CD8-positive, alpha-beta memory T cell (primary cell): Measurements from ENCODE around the gene PM20D2. TPM values are rescaled to one million over a fixed set of nuclear protein-coding genes. Genes with fewer than 3 reads are reported as not detected.
"Not testable (repeated sequence)": the region's sequence is repeated elsewhere in the genome, so short reads cannot be mapped to it uniquely, and the experiment has no call there.

ENCODE experiments used
- CTCF ChIA-PET: fragments of 350-600 bp; sonication (Branson Sonifier 250); formaldehyde crosslinking; loops from one replicate; lab custom pipeline; 2021; ENCODE audit warnings: antibody characterized with exemption; lab: Charles Lee
- POLR2A ChIA-PET: fragments of 350-600 bp; sonication (Branson Sonifier 250); formaldehyde crosslinking; loops from one replicate; lab custom pipeline; 2021; ENCODE audit warnings: antibody characterized with exemption; lab: Charles Lee
- DNase-seq, 5 donors: peaks; one replicate each; pipeline versions ENCODE4 v3.0.0 to v3.0.0-alpha.2; 2020 to 2022; ENCODE audit warnings: mixed read lengths in 1 of 5
- H3K27ac ChIP-seq: one replicate; pipeline ENCODE4 v1.7.0; 2013; ENCODE audit warnings: low read depth, mild to moderate bottlenecking, low read length, moderate library complexity
- H3K27me3 ChIP-seq: 2 replicates; pipeline ENCODE4 v1.7.0; 2013; ENCODE audit warnings: low read length, mild to moderate bottlenecking; ENCODE audit not compliant: insufficient read depth, poor library complexity, severe bottlenecking
- H3K36me3 ChIP-seq: 2 replicates; pipeline ENCODE4 v1.7.0; 2013; ENCODE audit warnings: mild to moderate bottlenecking, low read length, moderate library complexity; ENCODE audit not compliant: insufficient read depth
- H3K4me1 ChIP-seq: 2 replicates; pipeline ENCODE4 v1.7.0; 2013; ENCODE audit warnings: mild to moderate bottlenecking, low read length, moderate library complexity; ENCODE audit not compliant: insufficient read depth
- H3K4me3 ChIP-seq: 2 replicates; pipeline ENCODE4 v1.7.0; 2013; ENCODE audit warnings: mild to moderate bottlenecking, low read length
- H3K9me3 ChIP-seq: 2 replicates; pipeline ENCODE4 v1.7.0; 2013; ENCODE audit warnings: mild to moderate bottlenecking, low read length
- H3K27ac Mint-ChIP-seq, 8 donors: one replicate each; pipeline ENCODE4 v1.8.0; 2020 to 2021; ENCODE audit warnings: mixed read lengths in 8 of 8, mild to moderate bottlenecking in 6 of 8, inconsistent platforms in 3 of 8, moderate library complexity in 3 of 8
- H3K27me3 Mint-ChIP-seq, 2 donors: one replicate each; pipeline ENCODE4 v1.8.0; 2020 to 2021; ENCODE audit warnings: mixed read lengths in 2 of 2, mild to moderate bottlenecking in 1 of 2, moderate library complexity in 1 of 2
- H3K36me3 Mint-ChIP-seq, 3 donors: one replicate each; pipeline ENCODE4 v1.8.0; 2020 to 2021; ENCODE audit warnings: mixed read lengths in 3 of 3, inconsistent platforms in 1 of 3, mild to moderate bottlenecking in 1 of 3
- H3K4me1 Mint-ChIP-seq, 3 donors: one replicate each; pipeline ENCODE4 v1.8.0; 2020 to 2021; ENCODE audit warnings: mixed read lengths in 3 of 3, inconsistent platforms in 1 of 3, mild to moderate bottlenecking in 1 of 3
- H3K4me3 Mint-ChIP-seq, 7 donors: one replicate each; pipeline ENCODE4 v1.8.0; 2020 to 2021; ENCODE audit warnings: mixed read lengths in 7 of 7, mild to moderate bottlenecking in 6 of 7, moderate library complexity in 4 of 7, inconsistent platforms in 2 of 7
- H3K9me3 Mint-ChIP-seq, 5 donors: one replicate each; pipeline ENCODE4 v1.8.0; 2020 to 2022; ENCODE audit warnings: mixed read lengths in 5 of 5, mild to moderate bottlenecking in 3 of 5, moderate library complexity in 2 of 5, inconsistent platforms in 1 of 5
- polyA plus RNA-seq: library from polyadenylated mRNA; unstranded; fragments of 300-500 nt; fragmentation: Illumina TruSeq; gene quantifications from one replicate; pipeline ENCODE4 v1.2.3, GENCODE V29; 2021
- total RNA-seq, 2 experiments: library from RNA; stranded (reverse); gene quantifications; one replicate each; pipeline ENCODE4 v1.2.3, GENCODE V29; 2021

Gene PM20D2
- total and polyA plus RNA-seq, 3 experiments from 2014 or later, result 8.8 to 18.7 (median 17.6) TPM

GRCh38 chr6:89118931-89119330, 26.9 kb upstream of the PM20D2 start:
- H3K27me3 Mint-ChIP-seq, result peaks cover 0 to 6% of the 10 kb centered on the region in 2 donors
- DNase-seq, result no peak
- ChIA-PET POLR2A (no interaction called here), CTCF (no interaction called here)
- peaks cover 3% of the 10 kb centered on the region for H3K27me3 ChIP-seq
- peaks cover 7 to 13% (median 9%) of the 10 kb centered on the region in 3 donors for H3K4me1 Mint-ChIP-seq
- H3K9me3 Mint-ChIP-seq, result no peaks in the 10 kb centered on the region
- H3K27ac ChIP-seq, result no peak overlapping the region
- H3K27ac Mint-ChIP-seq, result no peak overlapping the region
- no peaks in the 10 kb centered on the region for H3K36me3 ChIP-seq
- H3K9me3 ChIP-seq, result no peaks in the 10 kb centered on the region
- no peak overlapping the region for H3K4me3 ChIP-seq
- H3K4me3 Mint-ChIP-seq, result peak overlapping the region; percentile 60 to 81 (median 71)
- H3K4me1 ChIP-seq, result peaks cover 5% of the 10 kb centered on the region
- H3K36me3 Mint-ChIP-seq, result no peaks in the 10 kb centered on the region

- H3K27ac ChIP-seq, result no peak overlapping the region
- H3K36me3 Mint-ChIP-seq, result no peaks in the 10 kb centered on the region
- CTCF ChIA-PET, result interaction anchor here (1.0 kb wide), 1 partner anchor 251 kb away, joined by 3 read pairs; no protein-coding TSS in a partner anchor
- H3K4me3 Mint-ChIP-seq, result no peak overlapping the region
- no peaks in the 10 kb centered on the region for H3K36me3 ChIP-seq
- no peaks in the 10 kb centered on the region for H3K9me3 ChIP-seq
- H3K27me3 ChIP-seq, result peaks cover 3% of the 10 kb centered on the region
- POLR2A ChIA-PET, result no interaction called here
- peaks cover 0 to 6% of the 10 kb centered on the region in 2 donors for H3K27me3 Mint-ChIP-seq
- no peak for DNase-seq
- H3K4me1 ChIP-seq, result peaks cover 5% of the 10 kb centered on the region
- no peaks in the 10 kb centered on the region for H3K9me3 Mint-ChIP-seq
- H3K4me1 Mint-ChIP-seq, result peaks cover 7 to 13% (median 9%) of the 10 kb centered on the region in 3 donors
- H3K4me3 ChIP-seq, result no peak overlapping the region
- no peak overlapping the region for H3K27ac Mint-ChIP-seq
These were observed 25.5 kb upstream of the PM20D2 start for GRCh38 chr6:89120371-89120770.

- no peak overlapping the region for H3K27ac Mint-ChIP-seq
- no peak overlapping the region for H3K4me3 Mint-ChIP-seq
- Histone ChIP-seq H3K4me3 (no peak overlapping the region), H3K4me1 (peaks cover 2% of the 10 kb centered on the region), H3K27ac (no peak overlapping the region), H3K27me3 (no peaks in the 10 kb centered on the region), H3K36me3 (no peaks in the 10 kb centered on the region), H3K9me3 (no peaks in the 10 kb centered on the region)
- DNase-seq, result no peak
- ChIA-PET POLR2A (no interaction called here), CTCF (interaction anchor here (1.6 kb wide), 1 partner anchor 140 kb away, joined by 4 read pairs; no protein-coding TSS in a partner anchor)
- H3K9me3 Mint-ChIP-seq, result no peaks in the 10 kb centered on the region
- peaks cover 4 to 10% (median 6%) of the 10 kb centered on the region in 3 donors for H3K4me1 Mint-ChIP-seq
- peaks cover 0 to 2% (median 0%) of the 10 kb centered on the region in 3 donors for H3K36me3 Mint-ChIP-seq
- H3K27me3 Mint-ChIP-seq, result peaks cover 0 to 4% of the 10 kb centered on the region in 2 donors
These were observed 23.9 kb upstream of the PM20D2 start for GRCh38 chr6:89121934-89122333.

- Histone ChIP-seq H3K9me3 (no peaks in the 10 kb centered on the region), H3K27ac (no peak overlapping the region), H3K4me1 (no peaks in the 10 kb centered on the region), H3K36me3 (no peaks in the 10 kb centered on the region), H3K27me3 (no peaks in the 10 kb centered on the region), H3K4me3 (no peak overlapping the region)
- Mint-ChIP-seq H3K27me3 (no peaks in the 10 kb centered on the region), H3K4me1 (peaks cover 0 to 6% (median 3%) of the 10 kb centered on the region in 3 donors), H3K27ac (no peak overlapping the region), H3K9me3 (peaks cover 0 to 3% (median 0%) of the 10 kb centered on the region in 5 donors), H3K36me3 (peaks cover 0 to 2% (median 0%) of the 10 kb centered on the region in 3 donors), H3K4me3 (no peak overlapping the region)
- peak in 1 of 5 donors; percentile 11 for DNase-seq
- ChIA-PET CTCF (interaction anchor here (1.6 kb wide), 1 partner anchor 140 kb away, joined by 4 read pairs; no protein-coding TSS in a partner anchor), POLR2A (no interaction called here)
These were observed 23.2 kb upstream of the PM20D2 start for GRCh38 chr6:89122625-89123024.

GRCh38 chr6:89128256-89128671, 17.6 kb upstream of the PM20D2 start:
- H3K27me3 Mint-ChIP-seq, H3K36me3 ChIP-seq, H3K27me3 ChIP-seq, H3K4me3 Mint-ChIP-seq, H3K4me3 ChIP-seq, POLR2A ChIA-PET, H3K36me3 Mint-ChIP-seq, DNase-seq, H3K4me1 Mint-ChIP-seq, H3K9me3 Mint-ChIP-seq, H3K27ac Mint-ChIP-seq, CTCF ChIA-PET, H3K27ac ChIP-seq, H3K4me1 ChIP-seq, H3K9me3 ChIP-seq: not testable (repeated sequence)

- Mint-ChIP-seq H3K4me1 (no peaks in the 10 kb centered on the region), H3K27me3 (no peaks in the 10 kb centered on the region), H3K27ac (no peak overlapping the region), H3K36me3 (peaks cover 0 to 10% (median 6%) of the 10 kb centered on the region in 3 donors), H3K4me3 (no peak overlapping the region), H3K9me3 (peaks cover 3 to 8% (median 5%) of the 10 kb centered on the region in 5 donors)
- POLR2A ChIA-PET, result no interaction called here
- Histone ChIP-seq H3K36me3 (no peaks in the 10 kb centered on the region), H3K27ac (no peak overlapping the region), H3K4me3 (no peak overlapping the region), H3K9me3 (no peaks in the 10 kb centered on the region), H3K27me3 (no peaks in the 10 kb centered on the region), H3K4me1 (no peaks in the 10 kb centered on the region)
- CTCF ChIA-PET, result interaction anchor here (1.1 kb wide), 1 partner anchor 8 kb away, joined by 3 read pairs; no protein-coding TSS in a partner anchor
- DNase-seq, result no peak
These were observed 14.3 kb upstream of the PM20D2 start for GRCh38 chr6:89131599-89131998.

GRCh38 chr6:89132057-89132456, 13.8 kb upstream of the PM20D2 start:
- H3K9me3 ChIP-seq, result no peaks in the 10 kb centered on the region
- H3K27me3 ChIP-seq, result no peaks in the 10 kb centered on the region
- ChIA-PET POLR2A (no interaction called here), CTCF (interaction anchor here (1.1 kb wide), 1 partner anchor 8 kb away, joined by 3 read pairs; no protein-coding TSS in a partner anchor)
- Mint-ChIP-seq H3K4me3 (no peak overlapping the region), H3K36me3 (peaks cover 0 to 10% (median 4%) of the 10 kb centered on the region in 3 donors), H3K9me3 (peaks cover 3 to 8% (median 5%) of the 10 kb centered on the region in 5 donors), H3K4me1 (no peaks in the 10 kb centered on the region), H3K27ac (no peak overlapping the region), H3K27me3 (no peaks in the 10 kb centered on the region)
- no peak overlapping the region for H3K4me3 ChIP-seq
- H3K27ac ChIP-seq, result no peak overlapping the region
- no peaks in the 10 kb centered on the region for H3K4me1 ChIP-seq
- no peak for DNase-seq
- H3K36me3 ChIP-seq, result no peaks in the 10 kb centered on the region

GRCh38 chr6:89133981-89134380, 11.9 kb upstream of the PM20D2 start:
- H3K27ac Mint-ChIP-seq, result peak overlapping the region in 1 of 8 donors; percentile 55
- peaks cover 0 to 2% (median 1%) of the 10 kb centered on the region in 3 donors for H3K36me3 Mint-ChIP-seq
- H3K27me3 ChIP-seq, result no peaks in the 10 kb centered on the region
- no peaks in the 10 kb centered on the region for H3K4me1 ChIP-seq
- no peaks in the 10 kb centered on the region for H3K4me1 Mint-ChIP-seq
- POLR2A ChIA-PET, result interaction anchor here (0.6 kb wide), 1 partner anchor 16 kb away, joined by 3 read pairs; no protein-coding TSS in a partner anchor
- H3K4me3 Mint-ChIP-seq, result no peak overlapping the region
- no peak overlapping the region for H3K4me3 ChIP-seq
- H3K9me3 Mint-ChIP-seq, result no peaks in the 10 kb centered on the region
- no peak overlapping the region for H3K27ac ChIP-seq
- H3K9me3 ChIP-seq, result no peaks in the 10 kb centered on the region
- no peak for DNase-seq
- H3K27me3 Mint-ChIP-seq, result no peaks in the 10 kb centered on the region
- CTCF ChIA-PET, result interaction anchor here (1.3 to 1.8 kb wide), 4 partner anchors 9 to 151 kb away, joined by 3 to 5 read pairs (median 4); partner anchors contain the start of gene PM20D2
- H3K36me3 ChIP-seq, result no peaks in the 10 kb centered on the region
